Tibial artery (tissue), 4 donors: ENCODE results near the gene ENAH.

Source experiments
- DNase-seq, 2 donors: peaks; one replicate each; pipeline ENCODE4 v3.0.0-alpha.2; 2019
- H3K27ac ChIP-seq, 2 donors: fragments of 200-600 bp; sonication (generic) in 1 of 2; 1 replicate in 1 of 2; 2 replicates in 1 of 2; pipeline ENCODE4 v1.5.1; 2018 to 2019; ENCODE audit warnings: mild to moderate bottlenecking in 1 of 2
- H3K27me3 ChIP-seq, 2 donors: fragments of 200-600 bp; sonication (generic) in 1 of 2; one replicate each; pipeline versions ENCODE4 v1.5.1 to v1.6.0; 2016 to 2019
- H3K36me3 ChIP-seq, 3 donors: fragments of 200-600 bp; sonication (generic) in 2 of 3; one replicate each; pipeline ENCODE4 v1.5.1; 2016 to 2019; ENCODE audit warnings: mild to moderate bottlenecking in 2 of 3
- H3K4me1 ChIP-seq, 4 donors: fragments of 200-600 bp; sonication (generic) in 2 of 4; 1 replicate in 3 of 4; 2 replicates in 1 of 4; pipeline ENCODE4 v1.5.1; 2016 to 2019
- H3K4me3 ChIP-seq, 2 donors: fragments of 200-600 bp; sonication (generic) in 1 of 2; 1 replicate in 1 of 2; 2 replicates in 1 of 2; pipeline ENCODE4 v1.5.1; 2018 to 2019; ENCODE audit warnings: mild to moderate bottlenecking in 2 of 2
- H3K9me3 ChIP-seq, 3 donors: fragments of 200-600 bp; sonication (generic) in 1 of 3; one replicate each; pipeline ENCODE4 v1.5.1; 2016 to 2019
- intact Hi-C: fragments of 100-400 bp; cut with DNase I; formaldehyde crosslinking; loops from one replicate; pipeline ENCODE4 v1.15.0; 2023; ENCODE audit warnings: low total_unique reads
- TF ChIP-seq, protein P1 (sequence below), 2 experiments: fragments of 200-600 bp in 1 of 2; fragments of 450-650 bp in 1 of 2; IDR thresholded peaks; one replicate each; pipeline ENCODE4 v1.5.1; 2017 to 2019; ENCODE audit warnings: antibody characterized with exemption in 2 of 2, mild to moderate bottlenecking in 1 of 2, moderate library complexity in 1 of 2

The ENAH gene

DNA sequence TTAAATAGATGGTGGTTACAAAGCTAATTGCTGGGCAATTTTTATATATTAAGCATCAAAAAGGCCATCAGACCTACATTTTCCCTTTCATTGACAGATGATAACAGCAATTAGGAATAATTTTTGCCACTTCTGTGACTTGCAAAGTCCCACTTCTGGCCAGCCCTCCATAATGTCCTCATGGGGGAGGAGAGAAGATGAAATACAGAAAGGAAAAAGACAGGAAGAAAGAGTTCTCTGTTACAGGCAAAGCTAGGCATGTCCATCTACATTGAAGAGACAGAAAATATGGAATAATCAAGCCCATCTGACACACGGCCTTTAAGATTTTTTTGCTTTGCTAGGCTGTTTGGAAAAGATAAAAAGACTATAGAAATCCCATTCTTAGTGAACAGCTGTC, 108.0 kb downstream of the ENAH start:
- Histone ChIP-seq H3K27ac (no peak overlapping the region), H3K36me3 (no peaks in the 10 kb centered on the region), H3K4me1 (peaks cover 0 to 77% (median 11%) of the 10 kb centered on the region in 4 donors), H3K27me3 (no peaks in the 10 kb centered on the region), H3K9me3 (no peaks in the 10 kb centered on the region), H3K4me3 (no peak overlapping the region)
- TF ChIP-seq, protein P1, sequence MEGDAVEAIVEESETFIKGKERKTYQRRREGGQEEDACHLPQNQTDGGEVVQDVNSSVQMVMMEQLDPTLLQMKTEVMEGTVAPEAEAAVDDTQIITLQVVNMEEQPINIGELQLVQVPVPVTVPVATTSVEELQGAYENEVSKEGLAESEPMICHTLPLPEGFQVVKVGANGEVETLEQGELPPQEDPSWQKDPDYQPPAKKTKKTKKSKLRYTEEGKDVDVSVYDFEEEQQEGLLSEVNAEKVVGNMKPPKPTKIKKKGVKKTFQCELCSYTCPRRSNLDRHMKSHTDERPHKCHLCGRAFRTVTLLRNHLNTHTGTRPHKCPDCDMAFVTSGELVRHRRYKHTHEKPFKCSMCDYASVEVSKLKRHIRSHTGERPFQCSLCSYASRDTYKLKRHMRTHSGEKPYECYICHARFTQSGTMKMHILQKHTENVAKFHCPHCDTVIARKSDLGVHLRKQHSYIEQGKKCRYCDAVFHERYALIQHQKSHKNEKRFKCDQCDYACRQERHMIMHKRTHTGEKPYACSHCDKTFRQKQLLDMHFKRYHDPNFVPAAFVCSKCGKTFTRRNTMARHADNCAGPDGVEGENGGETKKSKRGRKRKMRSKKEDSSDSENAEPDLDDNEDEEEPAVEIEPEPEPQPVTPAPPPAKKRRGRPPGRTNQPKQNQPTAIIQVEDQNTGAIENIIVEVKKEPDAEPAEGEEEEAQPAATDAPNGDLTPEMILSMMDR (IDR thresholded peaks at IDR 0.05) = no peak
- intact Hi-C loops = no loop called here
- DNase-seq = no peak

DNA sequence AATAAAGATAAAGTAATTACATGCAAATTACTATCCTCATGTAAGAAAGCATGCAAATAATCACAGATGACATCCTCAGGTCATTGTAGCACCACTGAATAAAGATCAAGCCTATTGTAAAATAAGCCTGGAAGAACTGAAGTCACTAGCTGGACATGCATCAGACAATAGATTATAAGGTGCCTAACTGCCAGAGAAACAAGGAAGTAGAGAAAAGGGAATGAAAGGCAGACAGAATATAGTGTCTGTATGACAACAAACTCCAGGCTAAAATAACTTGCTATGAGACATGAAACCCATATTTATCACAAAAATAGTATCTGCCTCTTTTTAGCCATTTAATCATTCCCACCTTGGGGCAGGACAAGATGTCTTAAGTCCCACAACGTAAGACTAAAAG, 108.7 kb downstream of the ENAH start:
- Histone ChIP-seq H3K4me1 (peaks cover 0 to 77% (median 13%) of the 10 kb centered on the region in 4 donors), H3K27me3 (no peaks in the 10 kb centered on the region), H3K27ac (no peak overlapping the region), H3K36me3 (no peaks in the 10 kb centered on the region), H3K4me3 (no peak overlapping the region), H3K9me3 (no peaks in the 10 kb centered on the region)
- intact Hi-C loops = no loop called here
- TF ChIP-seq, protein P1 (IDR thresholded peaks at IDR 0.05) = no peak
- DNase-seq = no peak

DNA sequence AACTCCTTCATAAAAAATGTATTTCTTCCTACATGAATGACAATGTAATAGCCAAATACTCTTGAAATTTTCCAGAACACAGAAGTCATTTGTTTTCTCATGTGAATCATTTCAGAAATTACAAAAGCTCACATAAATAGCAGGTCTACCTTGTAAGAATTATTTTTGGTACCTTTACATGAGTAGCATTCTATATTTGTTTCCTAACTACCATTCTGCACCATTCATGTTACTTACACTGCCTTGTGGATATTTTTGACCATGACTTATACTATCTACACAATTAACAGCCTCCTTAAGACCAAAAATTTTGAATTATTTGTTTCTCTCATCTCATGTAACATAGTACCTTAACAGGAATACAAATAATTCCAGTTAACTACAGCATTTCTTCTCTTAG, 109.6 kb downstream of the ENAH start:
- no peak overlapping the region for H3K4me3 ChIP-seq
- no peak overlapping the region for H3K27ac ChIP-seq
- H3K27me3 ChIP-seq = no peaks in the 10 kb centered on the region
- intact Hi-C loops = no loop called here
- TF ChIP-seq, protein P1 (IDR thresholded peaks at IDR 0.05) = no peak
- no peak for DNase-seq
- peaks cover 0 to 75% (median 11%) of the 10 kb centered on the region in 4 donors for H3K4me1 ChIP-seq
- no peaks in the 10 kb centered on the region for H3K36me3 ChIP-seq
- no peaks in the 10 kb centered on the region for H3K9me3 ChIP-seq

DNA sequence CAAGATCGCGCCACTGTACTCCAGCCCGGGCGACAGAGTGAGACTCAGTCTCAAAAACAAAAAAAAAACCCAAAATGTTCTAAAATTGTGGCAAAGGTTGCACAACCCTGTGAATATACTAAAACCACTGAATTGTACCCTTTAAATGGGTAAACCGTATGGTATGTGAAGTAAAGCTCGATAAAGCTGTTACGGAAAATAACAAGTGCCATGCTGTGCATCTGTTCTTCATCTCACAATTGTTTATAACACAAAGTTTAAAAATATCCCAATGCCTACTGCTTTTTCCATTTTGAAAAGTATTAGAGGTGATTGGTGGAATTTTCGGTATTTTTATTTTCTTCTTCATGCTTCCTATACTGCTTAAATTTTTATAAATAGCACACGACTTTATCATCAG, 111.5 kb downstream of the ENAH start:
- H3K4me1 ChIP-seq = peaks cover 0 to 68% (median 5%) of the 10 kb centered on the region in 4 donors
- TF ChIP-seq, protein P1 (IDR thresholded peaks at IDR 0.05) = no peak
- intact Hi-C loops = no loop called here
- H3K4me3 ChIP-seq = no peak overlapping the region
- no peak for DNase-seq
- no peaks in the 10 kb centered on the region for H3K9me3 ChIP-seq
- no peak overlapping the region for H3K27ac ChIP-seq
- H3K36me3 ChIP-seq = no peaks in the 10 kb centered on the region
- H3K27me3 ChIP-seq = no peaks in the 10 kb centered on the region

DNA sequence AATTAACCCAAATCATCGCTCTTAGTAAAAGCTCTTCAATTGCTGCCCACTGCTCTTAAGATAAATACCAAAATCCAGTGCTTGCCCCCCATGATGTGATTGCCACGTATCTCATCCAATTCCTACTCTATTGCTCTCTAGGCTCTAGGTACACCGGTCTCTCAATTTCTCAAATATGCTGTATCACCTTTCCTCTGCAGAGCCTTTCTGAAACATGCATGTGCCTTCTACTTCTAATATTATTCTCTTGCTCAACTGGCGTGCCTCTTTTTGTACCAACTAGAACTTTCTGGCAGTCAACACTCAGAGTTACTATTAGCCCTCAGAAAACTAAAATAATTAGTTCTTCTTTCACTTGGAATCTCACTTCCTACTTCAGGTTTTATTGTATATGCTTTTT, 113.3 kb downstream of the ENAH start:
- Histone ChIP-seq H3K4me1 (peaks cover 0 to 66% (median 5%) of the 10 kb centered on the region in 4 donors), H3K27ac (no peak overlapping the region), H3K36me3 (no peaks in the 10 kb centered on the region), H3K9me3 (no peaks in the 10 kb centered on the region), H3K27me3 (no peaks in the 10 kb centered on the region), H3K4me3 (no peak overlapping the region)
- no peak for DNase-seq
- TF ChIP-seq, protein P1 (IDR thresholded peaks at IDR 0.05) = no peak
- intact Hi-C loops = no loop called here

DNA sequence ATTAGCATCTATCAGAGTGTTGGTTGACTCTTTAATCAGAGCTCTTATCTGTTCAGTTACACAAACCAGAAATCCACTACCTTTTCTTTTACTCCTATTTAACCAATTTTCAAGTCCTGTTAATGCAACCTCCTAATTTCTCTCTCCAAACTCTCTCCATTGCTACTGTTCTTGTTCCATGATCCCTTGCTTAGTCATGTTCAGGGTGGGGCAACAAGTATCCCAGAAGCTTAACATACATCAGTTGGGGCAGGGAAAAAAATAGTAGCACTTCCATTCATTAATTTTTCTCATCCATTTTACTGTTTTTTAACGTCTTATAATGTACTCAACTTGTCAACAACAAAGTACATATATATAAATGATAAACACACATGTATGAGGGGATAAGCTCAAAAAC, 113.9 kb downstream of the ENAH start:
- Histone ChIP-seq H3K27ac (no peak overlapping the region), H3K36me3 (no peaks in the 10 kb centered on the region), H3K27me3 (no peaks in the 10 kb centered on the region), H3K4me1 (peaks cover 0 to 63% (median 4%) of the 10 kb centered on the region in 4 donors), H3K4me3 (no peak overlapping the region), H3K9me3 (no peaks in the 10 kb centered on the region)
- TF ChIP-seq, protein P1 (IDR thresholded peaks at IDR 0.05) = no peak
- DNase-seq = no peak
- intact Hi-C loops = no loop called here
